Dendritic cell treated with granulocyte-macrophage colony-stimulating factor and Interleukin-4, amounts not matched to agents 40 ng/mL and 50 ng/mL, for 4 days (primary cell): ENCODE results near the gene CD248.
A peak's percentile ranks its signal among the peaks of the same experiment; 100 is the strongest.

ENCODE experiments used
- H3K27ac Mint-ChIP-seq: one replicate; pipeline ENCODE4 v1.8.0; 2022; ENCODE audit warnings: mild to moderate bottlenecking, mixed read lengths
- H3K27me3 Mint-ChIP-seq: one replicate; pipeline ENCODE4 v1.8.0; 2022; ENCODE audit warnings: mild to moderate bottlenecking, mixed read lengths
- H3K36me3 Mint-ChIP-seq: one replicate; pipeline ENCODE4 v1.8.0; 2022; ENCODE audit warnings: low read depth, mixed read lengths
- H3K4me1 Mint-ChIP-seq: one replicate; pipeline ENCODE4 v1.8.0; 2022; ENCODE audit warnings: low read depth, mixed read lengths
- H3K4me3 Mint-ChIP-seq: one replicate; pipeline ENCODE4 v1.8.0; 2022; ENCODE audit warnings: mild to moderate bottlenecking, moderate library complexity, mixed read lengths
- H3K9me3 Mint-ChIP-seq: one replicate; pipeline ENCODE4 v1.8.0; 2022; ENCODE audit warnings: mixed read lengths
- intact Hi-C: fragments of 100-400 bp; cut with micrococcal nuclease; formaldehyde crosslinking; loops from one replicate; pipeline ENCODE4 v1.15.0; 2022

CD248 gene

DNA sequence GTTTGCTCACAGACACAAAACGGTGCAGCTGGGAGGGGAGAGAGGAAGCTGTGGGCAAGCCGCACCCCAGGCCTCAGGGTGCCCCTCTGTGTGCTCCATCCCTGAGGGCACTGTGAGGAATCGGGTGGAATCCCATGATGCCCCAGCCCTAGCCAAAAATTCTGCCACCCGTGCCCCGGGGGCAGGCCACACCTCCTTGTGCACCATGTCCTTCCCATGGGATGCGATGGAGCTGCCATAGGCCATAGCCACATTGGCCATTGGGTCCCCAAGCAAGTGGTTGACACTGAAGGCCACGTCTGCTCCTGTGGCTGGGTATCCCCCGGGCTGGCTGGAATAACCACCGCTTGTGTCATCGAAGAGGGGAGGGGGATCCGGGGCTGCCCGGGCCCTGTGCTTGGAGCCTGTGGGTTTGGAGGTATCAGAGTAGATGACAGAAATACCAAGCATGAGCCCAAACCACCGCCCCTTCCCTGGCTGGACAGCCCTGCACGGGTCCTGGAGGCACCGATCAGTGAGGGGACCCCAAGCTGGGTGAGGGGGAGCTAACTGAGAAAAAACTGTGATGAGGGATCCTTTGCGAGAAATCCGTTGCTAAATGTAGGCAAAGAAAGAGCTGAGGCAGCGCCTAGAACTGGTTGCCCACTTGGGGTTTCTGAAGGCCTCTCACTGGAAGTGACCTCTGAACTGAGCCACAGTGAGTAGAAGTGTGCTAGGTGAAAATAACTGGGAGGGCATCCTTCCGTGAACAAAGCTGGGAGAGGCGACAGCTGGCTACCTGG is 28.8 kb downstream of the CD248 start:
- Mint-ChIP-seq H3K4me1 (peaks cover 47% of the 10 kb centered on the region), H3K4me3 (peak overlapping the region; percentile 85), H3K27ac (peak overlapping the region; percentile 80), H3K27me3 (peaks cover 28% of the 10 kb centered on the region), H3K36me3 (peaks cover 45% of the 10 kb centered on the region), H3K9me3 (no peaks in the 10 kb centered on the region)
- intact Hi-C loops = no loop called here

GRCh38 chr11:66287211-66287888 is 29.5 kb downstream of the CD248 start:
- Mint-ChIP-seq H3K36me3 (peaks cover 47% of the 10 kb centered on the region), H3K4me1 (peaks cover 48% of the 10 kb centered on the region), H3K27ac (peak overlapping the region; percentile 80), H3K27me3 (peaks cover 20% of the 10 kb centered on the region), H3K4me3 (peak overlapping the region; percentile 85), H3K9me3 (no peaks in the 10 kb centered on the region)
- intact Hi-C loops = no loop called here

GRCh38 chr11:66286699-66287098 is 30.1 kb downstream of the CD248 start:
- Mint-ChIP-seq H3K36me3 (peaks cover 47% of the 10 kb centered on the region), H3K4me3 (no peak overlapping the region), H3K4me1 (peaks cover 51% of the 10 kb centered on the region), H3K27ac (peak overlapping the region; percentile 80), H3K27me3 (peaks cover 23% of the 10 kb centered on the region), H3K9me3 (no peaks in the 10 kb centered on the region)
- intact Hi-C loops = no loop called here

- Mint-ChIP-seq H3K36me3 (peaks cover 47% of the 10 kb centered on the region), H3K27me3 (peaks cover 22% of the 10 kb centered on the region), H3K4me1 (peaks cover 51% of the 10 kb centered on the region), H3K27ac (no peak overlapping the region), H3K4me3 (no peak overlapping the region), H3K9me3 (no peaks in the 10 kb centered on the region)
- intact Hi-C loops = no loop called here
Measured at GRCh38 chr11:66285250-66285947, 31.4 kb downstream of the CD248 start.

DNA sequence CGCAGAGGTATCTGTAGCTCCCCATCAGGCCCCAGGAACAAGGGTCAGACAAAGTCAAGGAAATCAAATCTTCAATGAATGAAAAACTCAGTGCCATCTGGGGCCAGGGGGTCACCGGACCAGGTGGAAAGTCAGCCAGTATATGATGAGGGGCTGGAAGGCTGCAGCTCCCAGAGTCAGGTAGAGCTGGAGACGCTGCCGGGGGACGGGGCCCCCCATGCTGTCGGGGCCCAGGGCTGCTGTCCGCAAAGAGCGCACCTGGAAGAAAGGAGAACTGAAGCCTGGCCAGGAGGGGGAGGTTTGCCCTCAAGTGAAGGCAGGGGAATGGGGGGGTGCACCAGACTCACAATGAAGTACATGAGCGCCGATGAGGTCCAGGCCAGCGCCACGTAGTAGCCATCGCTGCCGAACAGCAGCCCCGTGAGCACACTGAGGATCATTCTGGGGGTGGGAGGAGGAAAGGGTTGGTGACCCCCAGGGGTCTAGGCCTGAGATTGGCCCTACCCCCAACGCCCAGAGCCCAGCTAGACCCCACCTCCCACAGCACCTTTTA is 32.2 kb downstream of the CD248 start:
- H3K36me3 Mint-ChIP-seq = peaks cover 50% of the 10 kb centered on the region
- H3K9me3 Mint-ChIP-seq = no peaks in the 10 kb centered on the region
- H3K27me3 Mint-ChIP-seq = peaks cover 22% of the 10 kb centered on the region
- intact Hi-C loops = no loop called here
- H3K4me1 Mint-ChIP-seq = peaks cover 45% of the 10 kb centered on the region
- no peak overlapping the region for H3K27ac Mint-ChIP-seq
- no peak overlapping the region for H3K4me3 Mint-ChIP-seq

- H3K4me3 Mint-ChIP-seq = no peak overlapping the region
- H3K9me3 Mint-ChIP-seq = no peaks in the 10 kb centered on the region
- H3K27me3 Mint-ChIP-seq = peaks cover 32% of the 10 kb centered on the region
- peaks cover 46% of the 10 kb centered on the region for H3K36me3 Mint-ChIP-seq
- peaks cover 51% of the 10 kb centered on the region for H3K4me1 Mint-ChIP-seq
- intact Hi-C loops = loop anchor here (2.0 kb wide), 1 partner anchor 15 kb away; the partner anchor contains the start of gene RAB1B
- H3K27ac Mint-ChIP-seq = no peak overlapping the region
Measured at GRCh38 chr11:66283461-66284105, 33.3 kb downstream of the CD248 start.

DNA sequence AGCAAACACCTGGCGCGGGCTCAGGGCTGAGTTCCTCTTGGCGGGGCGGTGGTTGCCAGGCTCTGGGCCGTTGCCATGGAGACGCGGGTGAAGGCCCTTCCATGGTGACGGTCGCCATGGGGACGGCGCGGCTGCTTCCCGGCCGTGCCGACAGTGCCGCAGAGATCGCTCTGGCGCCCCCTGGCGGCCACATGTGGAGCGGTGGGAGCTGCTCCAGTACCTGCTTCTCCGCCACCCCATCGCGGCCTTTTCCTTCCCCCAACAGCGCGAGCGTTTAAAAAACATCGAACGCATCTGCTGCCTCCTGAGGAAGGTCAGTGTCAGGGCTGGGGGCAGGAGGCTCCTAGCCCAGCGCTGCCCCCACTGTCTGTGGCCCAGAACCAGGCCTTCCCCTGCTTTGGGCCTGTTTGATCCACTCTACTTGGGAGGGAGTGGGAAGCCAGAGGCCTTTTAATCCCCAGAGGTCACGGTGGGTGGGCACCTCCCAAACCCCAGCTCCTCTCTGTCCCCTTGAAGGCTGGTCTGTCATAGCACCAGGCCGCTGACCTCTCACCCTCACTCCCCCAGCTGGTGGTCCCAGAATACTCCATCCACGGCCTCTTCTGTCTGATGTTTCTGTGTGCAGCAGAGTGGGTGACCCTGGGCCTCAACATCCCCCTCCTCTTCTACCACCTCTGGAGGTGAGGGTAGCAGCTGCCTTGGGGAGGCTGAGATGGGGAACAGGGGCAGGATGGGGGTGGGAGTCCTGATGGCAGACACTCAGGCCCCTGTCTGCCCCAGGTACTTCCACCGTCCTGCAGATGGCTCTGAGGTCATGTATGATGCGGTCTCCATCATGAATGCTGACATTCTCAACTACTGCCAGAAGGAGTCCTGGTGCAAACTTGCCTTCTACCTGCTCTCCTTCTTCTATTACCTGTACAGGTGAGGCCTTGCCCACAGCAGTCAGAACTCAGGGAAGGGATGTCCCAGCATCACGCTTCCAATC is 34.1 kb downstream of the CD248 start:
- Mint-ChIP-seq H3K9me3 (no peaks in the 10 kb centered on the region), H3K27ac (no peak overlapping the region), H3K27me3 (peaks cover 33% of the 10 kb centered on the region), H3K4me1 (peaks cover 45% of the 10 kb centered on the region), H3K4me3 (no peak overlapping the region), H3K36me3 (peaks cover 44% of the 10 kb centered on the region)
- intact Hi-C loops = loop anchor here (1.0 to 2.0 kb wide), 2 partner anchors 14 to 60 kb away; partner anchors contain the start of gene RAB1B

DNA sequence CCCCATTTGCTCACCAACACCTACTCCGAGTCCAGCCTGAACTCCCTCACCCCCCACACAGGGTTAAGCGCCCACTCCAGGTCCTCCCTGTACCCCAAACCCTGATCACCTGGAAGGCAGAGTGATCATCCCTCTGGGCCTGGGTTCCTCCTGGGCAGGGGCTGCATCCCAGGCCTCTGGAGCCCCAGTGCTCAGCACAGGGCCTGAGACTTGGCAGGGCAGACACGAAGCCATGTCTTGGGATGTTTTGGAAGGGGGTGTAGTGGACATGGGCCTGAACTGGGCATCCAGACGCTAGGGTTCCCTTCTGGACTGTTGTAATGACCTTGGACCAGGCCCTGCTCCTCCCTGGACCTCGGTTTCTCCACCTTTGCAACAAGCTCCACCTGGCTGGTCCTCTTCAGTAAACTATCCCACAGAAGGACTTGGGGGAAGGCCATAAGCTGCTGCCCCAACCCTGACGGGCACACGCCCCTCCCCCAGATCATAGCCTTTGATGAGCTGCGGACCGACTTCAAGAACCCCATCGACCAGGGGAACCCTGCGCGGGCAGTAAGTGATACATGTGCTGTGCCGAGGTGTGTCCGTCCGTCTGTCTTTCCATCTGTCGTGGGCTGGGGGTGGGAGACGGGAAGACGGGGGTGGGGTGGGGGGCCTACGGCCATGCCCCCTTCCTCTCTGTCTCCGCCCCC is 34.9 kb downstream of the CD248 start:
- Mint-ChIP-seq H3K36me3 (peaks cover 46% of the 10 kb centered on the region), H3K27me3 (peaks cover 42% of the 10 kb centered on the region), H3K4me3 (no peak overlapping the region), H3K4me1 (peaks cover 45% of the 10 kb centered on the region), H3K27ac (no peak overlapping the region), H3K9me3 (no peaks in the 10 kb centered on the region)
- intact Hi-C loops = loop anchor here (1.0 to 2.0 kb wide), 2 partner anchors 13 to 60 kb away; partner anchors contain the start of gene RAB1B

DNA sequence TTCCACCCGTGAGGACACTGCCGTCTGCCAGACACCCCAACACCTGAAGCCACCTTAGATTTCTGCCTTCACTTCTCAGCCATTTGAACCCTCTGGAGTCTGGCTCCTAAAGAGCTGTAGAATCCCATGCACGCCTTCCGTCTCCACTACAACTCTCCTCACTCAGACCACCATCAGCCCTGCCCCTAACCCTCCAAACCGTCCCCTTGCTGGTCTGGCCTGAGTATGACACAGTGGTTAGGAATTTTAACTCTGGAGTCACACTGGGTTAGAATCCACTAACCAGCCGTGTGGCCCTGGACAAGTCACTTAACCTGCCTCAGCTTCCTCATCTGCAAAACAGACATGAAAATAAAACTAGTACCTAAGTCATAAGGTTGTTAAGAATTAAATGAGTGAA is 35.8 kb downstream of the CD248 start:
- Mint-ChIP-seq H3K27ac (no peak overlapping the region), H3K4me3 (no peak overlapping the region), H3K36me3 (peaks cover 50% of the 10 kb centered on the region), H3K27me3 (peaks cover 46% of the 10 kb centered on the region), H3K9me3 (no peaks in the 10 kb centered on the region), H3K4me1 (peaks cover 43% of the 10 kb centered on the region)
- intact Hi-C loops = no loop called here

- H3K4me3 Mint-ChIP-seq = no peak overlapping the region
- H3K27me3 Mint-ChIP-seq = peaks cover 46% of the 10 kb centered on the region
- no peak overlapping the region for H3K27ac Mint-ChIP-seq
- intact Hi-C loops = no loop called here
- peaks cover 50% of the 10 kb centered on the region for H3K36me3 Mint-ChIP-seq
- peaks cover 43% of the 10 kb centered on the region for H3K4me1 Mint-ChIP-seq
- H3K9me3 Mint-ChIP-seq = no peaks in the 10 kb centered on the region
Measured at GRCh38 chr11:66280428-66280827, 36.4 kb downstream of the CD248 start.

GRCh38 chr11:66279092-66279734 is 37.6 kb downstream of the CD248 start:
- H3K4me1 Mint-ChIP-seq = peaks cover 43% of the 10 kb centered on the region
- H3K9me3 Mint-ChIP-seq = no peaks in the 10 kb centered on the region
- intact Hi-C loops = no loop called here
- H3K36me3 Mint-ChIP-seq = peaks cover 50% of the 10 kb centered on the region
- peak overlapping the region; percentile 8 for H3K27ac Mint-ChIP-seq
- H3K27me3 Mint-ChIP-seq = peaks cover 46% of the 10 kb centered on the region
- H3K4me3 Mint-ChIP-seq = no peak overlapping the region
